Activated CD8-positive, alpha-beta memory T cell treated with anti-CD3 and anti-CD28 coated beads, Interleukin-2, amount 50 U/mL, for 24 hours (primary cell): Measurements from ENCODE around the gene HAVCR1.

Experiments used
- DNase-seq: peaks from one replicate; pipeline ENCODE4 v3.0.0-alpha.2; 2020; ENCODE audit errors: extremely low read depth

HAVCR1 gene

GRCh38 chr5:157004893-157005551, 53.9 kb downstream of the HAVCR1 start:
- no peak for DNase-seq

GRCh38 chr5:156991714-156992113, 67.2 kb downstream of the HAVCR1 start:
- no peak for DNase-seq

GRCh38 chr5:156984064-156984463, 74.9 kb downstream of the HAVCR1 start:
- DNase-seq, result no peak

- DNase-seq, result no peak
Observed at GRCh38 chr5:156981481-156981880, 77.4 kb downstream of the HAVCR1 start.
